MM.1S (cell line): ENCODE results near the gene MKLN1.

Experiments used
- DNase-seq: peaks from one replicate; pipeline ENCODE4 v3.0.0-alpha.2; 2015
- H2AFZ ChIP-seq: fragments of 300-600 bp; sonication (generic); 2 replicates; pipeline ENCODE4 v1.6.0; 2016; ENCODE audit warnings: antibody characterized with exemption, low read length
- H3F3A ChIP-seq: fragments of 300-600 bp; sonication (generic); 2 replicates; pipeline ENCODE4 v1.6.1; 2016; ENCODE audit warnings: mild to moderate bottlenecking, antibody characterized with exemption, low read length, moderate library complexity, mixed read lengths; ENCODE audit not compliant: insufficient read depth
- H3K27ac ChIP-seq: fragments of 300-600 bp; sonication (generic); 2 replicates; pipeline ENCODE4 v1.5.1; 2016; ENCODE audit warnings: mild to moderate bottlenecking, low read length
- H3K27me3 ChIP-seq: fragments of 300-600 bp; sonication (generic); replicated peaks from 2 replicates; pipeline ENCODE4 v1.6.0; 2016; ENCODE audit warnings: low read length; ENCODE audit not compliant: insufficient read depth
- H3K36me3 ChIP-seq: fragments of 300-600 bp; sonication (generic); replicated peaks from 2 replicates; pipeline ENCODE4 v1.6.1; 2016; ENCODE audit warnings: mild to moderate bottlenecking, low read length, mixed read lengths; ENCODE audit not compliant: insufficient read depth
- H3K4me1 ChIP-seq: fragments of 300-600 bp; sonication (generic); 2 replicates; pipeline ENCODE4 v1.6.1; 2016; ENCODE audit warnings: low read length, mixed read lengths
- H3K4me2 ChIP-seq: fragments of 300-600 bp; sonication (generic); 2 replicates; pipeline ENCODE4 v1.6.0; 2016; ENCODE audit warnings: low read depth, low read length
- H3K4me3 ChIP-seq: fragments of 300-600 bp; sonication (generic); 2 replicates; pipeline ENCODE4 v1.5.1; 2016; ENCODE audit warnings: low read length, mixed read lengths
- H3K79me2 ChIP-seq: fragments of 300-600 bp; sonication (generic); 2 replicates; pipeline ENCODE4 v1.6.1; 2016; ENCODE audit warnings: mixed run types, low read length, mixed read lengths
- H3K9ac ChIP-seq: fragments of 300-600 bp; sonication (generic); 2 replicates; pipeline ENCODE4 v1.6.1; 2016; ENCODE audit warnings: low read length, mixed read lengths
- H3K9me2 ChIP-seq: fragments of 300-600 bp; sonication (generic); replicated peaks from 2 replicates; pipeline ENCODE4 v1.6.1; 2016; ENCODE audit warnings: mild to moderate bottlenecking, low read length, mixed read lengths; ENCODE audit not compliant: insufficient read depth
- H3K9me3 ChIP-seq: fragments of 300-600 bp; sonication (generic); replicated peaks from 2 replicates; pipeline ENCODE4 v1.6.1; 2016; ENCODE audit warnings: mild to moderate bottlenecking, low read length, mixed read lengths; ENCODE audit not compliant: insufficient read depth
- H4K20me1 ChIP-seq: fragments of 300-600 bp; sonication (generic); 2 replicates; pipeline ENCODE4 v1.6.1; 2016; ENCODE audit warnings: mild to moderate bottlenecking, low read length, moderate library complexity, mixed read lengths; ENCODE audit not compliant: insufficient read depth
- CTCF ChIP-seq: fragments of 300-600 bp; sonication (generic); IDR thresholded peaks from 2 replicates; pipeline ENCODE4 v1.5.1; 2016; ENCODE audit warnings: antibody characterized with exemption, low read length, mixed read lengths
- EZH2 ChIP-seq: fragments of 300-600 bp; sonication (generic); optimal IDR thresholded peaks from 2 replicates; pipeline ENCODE3; 2017; ENCODE audit warnings: low read depth, mild to moderate bottlenecking, antibody characterized with exemption, low read length, mixed read lengths
- EZH2phosphoT487 ChIP-seq: fragments of 300-600 bp; sonication (generic); IDR thresholded peaks from 2 replicates; pipeline ENCODE4 v1.6.1; 2018; ENCODE audit warnings: antibody characterized with exemption, low read length

The MKLN1 gene

GRCh38 chr7:131327049-131327625 is 539 bp upstream of the MKLN1 start:
- Histone ChIP-seq H3K4me3 (peak overlapping the region; percentile 99), H3K27ac (no peak overlapping the region; the same call in 1 of the 2 replicates), H4K20me1 (no peaks in the 10 kb centered on the region), H3K9me2 (no peaks in the 10 kb centered on the region), H3K9ac (peak overlapping the region; percentile 98), H3F3A (no peaks in the 10 kb centered on the region), H3K4me2 (peak overlapping the region; percentile 89), H3K9me3 (no peaks in the 10 kb centered on the region), H2AFZ (peak overlapping the region; percentile 94), H3K79me2 (peaks cover 43% of the 10 kb centered on the region), H3K36me3 (no peaks in the 10 kb centered on the region), H3K4me1 (peaks cover 20% of the 10 kb centered on the region), H3K27me3 (no peaks in the 10 kb centered on the region)
- no peak for DNase-seq
- no peak for TF ChIP-seq CTCF
- TF ChIP-seq EZH2, result no peak
- TF ChIP-seq EZH2phosphoT487, result no peak

- Histone ChIP-seq H2AFZ (peak overlapping the region; percentile 94), H3K27ac (peak overlapping the region; percentile 64; the same call in 1 of the 2 replicates), H3K9me2 (no peaks in the 10 kb centered on the region), H3K36me3 (no peaks in the 10 kb centered on the region), H4K20me1 (no peaks in the 10 kb centered on the region), H3F3A (no peaks in the 10 kb centered on the region), H3K9me3 (no peaks in the 10 kb centered on the region), H3K4me2 (peak overlapping the region; percentile 76), H3K79me2 (peaks cover 56% of the 10 kb centered on the region), H3K4me3 (peak overlapping the region; percentile 99), H3K9ac (peak overlapping the region; percentile 98), H3K27me3 (no peaks in the 10 kb centered on the region), H3K4me1 (peaks cover 20% of the 10 kb centered on the region)
- TF ChIP-seq EZH2phosphoT487 (no peak), EZH2 (no peak), CTCF (no peak)
- DNase-seq, result peak; percentile 20
Measured at GRCh38 chr7:131328377-131329175, 900 bp downstream of the MKLN1 start.

- peak overlapping the region; percentile 99 for H3K4me3 ChIP-seq
- no peaks in the 10 kb centered on the region for H3K27me3 ChIP-seq
- H3K9me3 ChIP-seq, result no peaks in the 10 kb centered on the region
- H3K9ac ChIP-seq, result no peak overlapping the region
- DNase-seq, result no peak
- no peaks in the 10 kb centered on the region for H3K9me2 ChIP-seq
- no peaks in the 10 kb centered on the region for H3K36me3 ChIP-seq
- no peak overlapping the region for H3K27ac ChIP-seq
- H3F3A ChIP-seq, result no peaks in the 10 kb centered on the region
- H2AFZ ChIP-seq, result no peak overlapping the region
- H4K20me1 ChIP-seq, result no peaks in the 10 kb centered on the region
- peaks cover 62% of the 10 kb centered on the region for H3K79me2 ChIP-seq
- H3K4me1 ChIP-seq, result peaks cover 20% of the 10 kb centered on the region
- peak overlapping the region; percentile 76 for H3K4me2 ChIP-seq
- TF ChIP-seq EZH2, result no peak
- no peak for TF ChIP-seq CTCF
- TF ChIP-seq EZH2phosphoT487, result no peak
Measured at GRCh38 chr7:131329176-131329570, 1.5 kb downstream of the MKLN1 start.
